Chondrocyte (in vitro differentiated cells): ENCODE data around the gene PRAC2. TPM values are rescaled to one million over a fixed set of nuclear protein-coding genes. Genes with fewer than 3 reads are reported as not detected.

Source experiments
- DNase-seq: peaks from one replicate; pipeline ENCODE4 v3.0.0; 2021; ENCODE audit warnings: mixed read lengths, low spot score
- H3K27ac Mint-ChIP-seq: one replicate; pipeline ENCODE4 v1.8.0; 2021; ENCODE audit warnings: mild to moderate bottlenecking, moderate library complexity, mixed read lengths; ENCODE audit not compliant: unreplicated experiment
- H3K27me3 Mint-ChIP-seq: 2 replicates; pipeline ENCODE4 v1.8.0; 2021; ENCODE audit warnings: low read depth, mixed read lengths
- H3K36me3 Mint-ChIP-seq: 2 replicates; pipeline ENCODE4 v1.8.0; 2021; ENCODE audit warnings: low read depth, mixed read lengths
- H3K4me1 Mint-ChIP-seq: 2 replicates; pipeline ENCODE4 v1.8.0; 2021; ENCODE audit warnings: low read depth, mild to moderate bottlenecking, mixed read lengths
- H3K4me3 Mint-ChIP-seq: one replicate; pipeline ENCODE4 v1.8.0; 2021; ENCODE audit warnings: mild to moderate bottlenecking, moderate library complexity, mixed read lengths; ENCODE audit not compliant: unreplicated experiment
- H3K9me3 Mint-ChIP-seq: 2 replicates; pipeline ENCODE4 v1.8.0; 2021; ENCODE audit warnings: low read depth, mixed read lengths
- CTCF ChIP-seq: fragments of 200-600 bp; sonication (generic); IDR thresholded peaks from 2 replicates; pipeline ENCODE4 v1.5.0; 2021; ENCODE audit warnings: antibody characterized with exemption, mild to moderate bottlenecking, moderate library complexity
- total RNA-seq: library from RNA; stranded (reverse); gene quantifications from 3 replicates; pipeline ENCODE4 v1.2.1, GENCODE V29; 2021

PRAC2 gene
- total RNA-seq, 1 donor from 2014 or later: not detected

DNA sequence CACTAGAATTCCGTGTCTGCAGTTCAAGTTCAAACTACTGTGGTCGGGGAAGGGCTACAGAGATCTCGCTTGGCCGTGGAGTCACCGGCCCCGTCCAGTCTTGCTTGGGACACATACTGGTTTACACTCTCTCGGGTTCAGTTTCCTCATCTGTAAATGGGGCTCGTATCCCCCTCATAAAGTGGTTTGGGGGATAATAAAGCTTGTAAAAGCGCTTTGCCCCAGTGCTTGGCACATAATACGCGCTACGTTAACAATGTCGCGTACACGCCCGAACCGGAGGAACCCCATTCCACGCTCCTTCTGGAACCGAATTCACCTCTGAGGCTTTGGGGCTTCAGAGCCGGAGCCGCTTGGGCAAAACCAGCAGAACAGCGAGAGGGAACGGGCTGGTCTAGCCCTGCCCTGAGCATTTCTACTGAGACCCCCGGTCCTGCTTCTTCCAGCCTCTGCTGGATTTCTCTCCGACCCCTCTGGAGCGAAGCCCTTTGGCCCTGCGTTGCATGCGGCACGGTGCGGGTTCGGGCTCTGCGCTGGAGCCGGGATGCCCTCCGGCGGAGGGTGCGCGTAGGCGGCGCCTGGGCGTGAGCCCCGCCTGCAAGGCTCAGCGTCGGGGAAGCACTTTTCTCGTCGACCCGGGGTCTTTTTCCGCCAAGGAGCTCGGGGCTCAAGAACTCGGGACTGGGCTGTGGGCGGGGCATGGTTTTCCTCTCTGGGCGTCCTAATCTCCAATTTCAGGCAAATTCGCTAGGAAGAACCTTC lies 31.7 kb downstream of the PRAC2 start:
- H3K27ac Mint-ChIP-seq: no peak overlapping the region
- H3K27me3 Mint-ChIP-seq: peaks cover 83% of the 10 kb centered on the region
- H3K9me3 Mint-ChIP-seq: no peaks in the 10 kb centered on the region
- DNase-seq: no peak
- H3K36me3 Mint-ChIP-seq: no peaks in the 10 kb centered on the region
- no peak overlapping the region for H3K4me3 Mint-ChIP-seq
- no peaks in the 10 kb centered on the region for H3K4me1 Mint-ChIP-seq
- TF ChIP-seq CTCF: no peak

DNA sequence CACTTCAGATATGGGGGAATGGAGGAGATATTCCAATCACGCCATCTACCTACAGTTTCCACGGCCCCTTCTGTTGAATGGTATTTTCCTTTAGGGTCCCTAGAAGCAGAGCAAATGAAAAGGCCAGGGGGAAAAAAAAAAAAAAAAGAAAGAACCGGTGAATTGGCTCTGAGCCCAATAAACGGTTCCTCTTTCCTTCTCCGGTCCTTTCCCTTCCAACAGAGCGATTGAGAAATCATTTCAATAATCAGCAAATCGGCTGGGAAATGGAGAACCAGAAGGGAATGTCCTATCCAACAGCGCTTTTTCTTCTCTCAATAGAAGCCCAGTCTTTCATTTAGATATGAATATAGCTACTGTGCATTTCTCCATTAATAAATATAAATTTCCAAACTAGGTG lies 32.4 kb downstream of the PRAC2 start:
- Mint-ChIP-seq H3K9me3 (no peaks in the 10 kb centered on the region), H3K27me3 (peaks cover 84% of the 10 kb centered on the region), H3K4me3 (no peak overlapping the region), H3K4me1 (no peaks in the 10 kb centered on the region), H3K27ac (no peak overlapping the region), H3K36me3 (no peaks in the 10 kb centered on the region)
- no peak for DNase-seq
- no peak for TF ChIP-seq CTCF

- DNase-seq: no peak
- H3K4me3 Mint-ChIP-seq: no peak overlapping the region
- H3K27ac Mint-ChIP-seq: no peak overlapping the region
- H3K27me3 Mint-ChIP-seq: peaks cover 82% of the 10 kb centered on the region
- no peaks in the 10 kb centered on the region for H3K36me3 Mint-ChIP-seq
- H3K9me3 Mint-ChIP-seq: no peaks in the 10 kb centered on the region
- H3K4me1 Mint-ChIP-seq: no peaks in the 10 kb centered on the region
- no peak for TF ChIP-seq CTCF
Observed at GRCh38 chr17:48756830-48757251, 33.9 kb downstream of the PRAC2 start.

- Mint-ChIP-seq H3K27ac (no peak overlapping the region), H3K4me1 (no peaks in the 10 kb centered on the region), H3K4me3 (no peak overlapping the region), H3K9me3 (no peaks in the 10 kb centered on the region), H3K27me3 (peaks cover 82% of the 10 kb centered on the region), H3K36me3 (no peaks in the 10 kb centered on the region)
- no peak for DNase-seq
- no peak for TF ChIP-seq CTCF
Observed at GRCh38 chr17:48757524-48757961, 34.6 kb downstream of the PRAC2 start.

GRCh38 chr17:48759288-48759687 lies 36.3 kb downstream of the PRAC2 start:
- H3K4me3 Mint-ChIP-seq: no peak overlapping the region
- no peaks in the 10 kb centered on the region for H3K4me1 Mint-ChIP-seq
- no peak overlapping the region for H3K27ac Mint-ChIP-seq
- DNase-seq: no peak
- TF ChIP-seq CTCF: no peak
- no peaks in the 10 kb centered on the region for H3K36me3 Mint-ChIP-seq
- no peaks in the 10 kb centered on the region for H3K9me3 Mint-ChIP-seq
- peaks cover 83% of the 10 kb centered on the region for H3K27me3 Mint-ChIP-seq
